Measurements from ENCODE around the gene SETD1B.
"Not testable (repeated sequence)": the region's sequence is repeated elsewhere in the genome, so short reads cannot be mapped to it uniquely, and the experiment has no call there.

SETD1B gene

DNA sequence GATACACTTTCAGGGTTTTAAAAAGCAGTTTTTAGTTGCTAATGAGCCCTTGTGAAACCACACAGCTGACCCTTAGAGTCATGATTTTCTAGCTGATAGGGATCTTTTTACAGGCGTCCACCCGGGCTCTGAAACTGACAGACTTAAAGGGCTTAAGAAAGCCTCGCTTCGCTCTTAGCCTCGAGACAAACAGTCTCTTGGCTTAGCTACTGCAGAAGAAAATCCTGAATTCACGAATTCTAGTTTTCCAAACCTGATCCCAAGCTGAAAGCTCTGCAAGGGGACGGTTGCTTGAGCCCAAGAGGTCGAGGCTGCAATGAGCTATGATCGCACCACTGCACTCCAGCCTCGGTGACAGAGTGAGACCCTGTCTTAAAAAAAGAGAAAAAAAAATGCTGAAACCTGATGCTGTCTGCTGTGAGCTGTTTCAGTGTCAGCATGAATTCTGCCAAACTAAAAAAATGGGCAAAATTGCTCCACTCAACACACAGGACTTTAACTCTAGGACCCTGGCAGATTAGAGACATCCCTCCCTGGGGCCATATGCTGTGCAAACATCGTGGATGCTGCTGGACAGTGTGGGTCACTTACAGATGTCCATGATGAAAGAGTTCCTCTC, 57.9 kb downstream of the SETD1B start:
- H3K9ac ChIP-seq (ENCODE audit: low read length): no peak overlapping the region
- TF ChIP-seq EZH2phosphoT487 (IDR thresholded peaks at IDR 0.05; ENCODE audit: low read depth): no peak
- TF ChIP-seq CTCF (IDR thresholded peaks at IDR 0.05; ENCODE audit: low read depth, low read length): no peak
- no peaks in the 10 kb centered on the region for H3K36me3 ChIP-seq (replicated peaks; ENCODE audit: low read depth, low read length)
- peaks cover 3% of the 10 kb centered on the region; the same call in 1 of the 2 replicates for H3K27me3 ChIP-seq (ENCODE audit: low read depth, low read length)
- H3K4me2 ChIP-seq (ENCODE audit: low read length): peak overlapping the region; percentile 12
- H4K20me1 ChIP-seq (ENCODE audit: insufficient read depth, low read length): no peaks in the 10 kb centered on the region
- no peak overlapping the region for H2AFZ ChIP-seq (ENCODE audit: low read depth, low read length)
- H3K4me1 ChIP-seq (ENCODE audit: low read length): peaks cover 12% of the 10 kb centered on the region
- H3K27ac ChIP-seq (ENCODE audit: low read length): no peak overlapping the region
- H3K9me3 ChIP-seq (ENCODE audit: insufficient read depth, low read length): no peaks in the 10 kb centered on the region
- no peak overlapping the region for H3K4me3 ChIP-seq (ENCODE audit: low read length)
- H3K79me2 ChIP-seq (ENCODE audit: low read length): no peaks in the 10 kb centered on the region

DNA sequence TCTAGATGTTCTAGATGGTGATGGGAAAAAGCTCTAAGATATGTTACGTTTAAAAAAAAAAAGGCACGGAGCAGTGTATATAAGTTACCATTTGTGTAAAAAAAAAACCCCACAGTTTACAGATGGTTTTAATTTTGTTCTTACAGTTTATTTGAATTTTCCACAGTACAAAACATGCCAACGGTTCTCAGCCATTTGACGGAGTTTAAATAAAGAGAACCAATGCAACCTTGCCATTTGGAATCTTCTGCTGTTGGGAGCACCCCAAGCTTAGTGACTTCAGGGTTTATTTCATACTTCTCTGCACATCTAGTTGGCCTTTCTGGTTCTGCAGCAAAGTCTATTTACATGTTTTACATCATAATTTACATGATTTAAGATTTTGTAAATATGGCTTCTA, 62.5 kb downstream of the SETD1B start:
- no peaks in the 10 kb centered on the region for H3K9me3 ChIP-seq (ENCODE audit: insufficient read depth, low read length)
- no peaks in the 10 kb centered on the region for H3K36me3 ChIP-seq (replicated peaks; ENCODE audit: low read depth, low read length)
- TF ChIP-seq CTCF (IDR thresholded peaks at IDR 0.05; ENCODE audit: low read depth, low read length) (no peak), EZH2phosphoT487 (IDR thresholded peaks at IDR 0.05; ENCODE audit: low read depth) (no peak)
- H3K79me2 ChIP-seq (ENCODE audit: low read length): no peaks in the 10 kb centered on the region
- H2AFZ ChIP-seq (ENCODE audit: low read depth, low read length): no peak overlapping the region
- no peaks in the 10 kb centered on the region for H4K20me1 ChIP-seq (ENCODE audit: insufficient read depth, low read length)
- no peak overlapping the region for H3K9ac ChIP-seq (ENCODE audit: low read length)
- H3K4me2 ChIP-seq (ENCODE audit: low read length): no peak overlapping the region
- H3K4me3 ChIP-seq (ENCODE audit: low read length): no peak overlapping the region
- H3K4me1 ChIP-seq (ENCODE audit: low read length): no peaks in the 10 kb centered on the region
- peaks cover 3% of the 10 kb centered on the region; the same call in 1 of the 2 replicates for H3K27me3 ChIP-seq (ENCODE audit: low read depth, low read length)
- H3K27ac ChIP-seq (ENCODE audit: low read length): no peak overlapping the region

DNA sequence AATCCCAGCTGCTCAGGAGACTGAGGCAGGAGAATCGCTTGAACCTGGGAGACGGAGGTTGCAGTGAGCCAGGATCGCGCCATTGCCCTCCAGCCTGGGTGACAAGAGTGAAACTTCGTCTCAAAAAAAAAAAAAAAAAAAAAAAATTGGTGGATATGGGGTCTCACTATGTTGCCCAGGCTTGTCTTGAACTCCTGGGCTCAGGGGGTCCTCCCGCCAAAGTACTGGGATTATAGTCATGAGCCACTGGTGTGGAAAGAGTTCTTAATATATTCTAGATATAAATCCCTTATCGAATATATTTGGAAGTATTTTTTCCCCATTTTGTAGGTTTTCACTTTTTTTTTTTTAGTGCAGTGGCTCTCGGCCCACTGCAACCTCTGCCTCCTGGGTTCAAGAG, 65.4 kb downstream of the SETD1B start:
- H2AFZ ChIP-seq (ENCODE audit: low read depth, low read length); H3K79me2 ChIP-seq (ENCODE audit: low read length); H3K9ac ChIP-seq (ENCODE audit: low read length): not testable (repeated sequence)

DNA sequence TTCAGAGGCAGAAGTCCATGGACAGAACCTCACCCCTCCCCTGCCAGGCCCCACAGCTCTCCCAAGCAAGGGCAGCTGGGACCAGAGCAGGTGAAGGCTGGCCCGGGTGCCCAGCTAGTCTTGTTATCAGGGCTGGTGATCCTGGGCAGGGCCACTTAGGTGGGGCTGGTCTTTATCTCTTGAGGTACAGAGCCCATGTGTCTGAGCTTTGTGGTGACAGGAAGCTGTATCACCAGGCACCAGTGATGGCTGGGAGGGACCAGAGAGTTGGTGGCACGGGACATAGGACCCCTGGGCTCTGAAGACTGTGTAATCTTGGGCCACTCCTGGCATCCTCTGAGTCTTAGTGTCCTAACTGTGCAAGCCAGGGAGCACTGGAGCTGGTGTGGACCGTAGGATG, 67.7 kb downstream of the SETD1B start:
- Histone ChIP-seq H3K27ac (ENCODE audit: low read length) (no peak overlapping the region), H3K79me2 (ENCODE audit: low read length) (no peaks in the 10 kb centered on the region), H3K4me3 (ENCODE audit: low read length) (no peak overlapping the region), H3K9ac (ENCODE audit: low read length) (no peak overlapping the region), H3K36me3 (replicated peaks; ENCODE audit: low read depth, low read length) (no peaks in the 10 kb centered on the region), H4K20me1 (ENCODE audit: insufficient read depth, low read length) (no peaks in the 10 kb centered on the region), H3K9me3 (ENCODE audit: insufficient read depth, low read length) (no peaks in the 10 kb centered on the region), H2AFZ (ENCODE audit: low read depth, low read length) (no peak overlapping the region), H3K4me2 (ENCODE audit: low read length) (no peak overlapping the region), H3K4me1 (ENCODE audit: low read length) (peaks cover 4% of the 10 kb centered on the region; the same call in 1 of the 2 replicates), H3K27me3 (ENCODE audit: low read depth, low read length) (no peaks in the 10 kb centered on the region)
- TF ChIP-seq EZH2phosphoT487 (IDR thresholded peaks at IDR 0.05; ENCODE audit: low read depth) (no peak), CTCF (IDR thresholded peaks at IDR 0.05; ENCODE audit: low read depth, low read length) (no peak)

More for the DNA sequence above, 65.4 kb downstream of the SETD1B start:
- H3K4me3 ChIP-seq (ENCODE audit: low read length); H3K9me3 ChIP-seq (ENCODE audit: insufficient read depth, low read length); H3K36me3 ChIP-seq (replicated peaks; ENCODE audit: low read depth, low read length); H3K27ac ChIP-seq (ENCODE audit: low read length); H3K27me3 ChIP-seq (ENCODE audit: low read depth, low read length); H4K20me1 ChIP-seq (ENCODE audit: insufficient read depth, low read length); H3K4me1 ChIP-seq (ENCODE audit: low read length); H3K4me2 ChIP-seq (ENCODE audit: low read length): not testable (repeated sequence)

Measured in OCI-LY3 (cell line).